Hepatocyte (in vitro differentiated cells): ENCODE results near the gene RNF13. TPM values are rescaled to one million over a fixed set of nuclear protein-coding genes. Genes with fewer than 3 reads are reported as not detected.

Experiments
- DNase-seq: peaks from one replicate; pipeline ENCODE4 v3.0.0-alpha.2; 2016; ENCODE audit warnings: low spot score
- H2AFZ ChIP-seq: fragments of 200-600 bp; sonication (generic); 2 replicates; pipeline ENCODE4 v1.6.0; 2016; ENCODE audit warnings: antibody characterized with exemption, mild to moderate bottlenecking
- H3K27ac ChIP-seq: fragments of 200-600 bp; sonication (generic); 2 replicates; pipeline ENCODE4 v1.5.1; 2016; ENCODE audit warnings: mild to moderate bottlenecking
- H3K27me3 ChIP-seq: fragments of 200-600 bp; sonication (generic); 2 replicates; pipeline ENCODE4 v1.6.1; 2016
- H3K36me3 ChIP-seq: fragments of 200-600 bp; sonication (generic); replicated peaks from 2 replicates; pipeline ENCODE4 v1.5.1; 2016; ENCODE audit warnings: low read depth; ENCODE audit not compliant: insufficient read depth
- H3K4me1 ChIP-seq: fragments of 200-600 bp; sonication (generic); 2 replicates; pipeline ENCODE4 v1.5.1; 2016; ENCODE audit warnings: mild to moderate bottlenecking, moderate library complexity; ENCODE audit not compliant: insufficient read depth
- H3K4me2 ChIP-seq: fragments of 200-600 bp; sonication (generic); 2 replicates; pipeline ENCODE4 v1.6.0; 2016
- H3K4me3 ChIP-seq: fragments of 200-600 bp; sonication (generic); 2 replicates; pipeline ENCODE4 v1.5.1; 2016; ENCODE audit warnings: mild to moderate bottlenecking
- H3K79me2 ChIP-seq: fragments of 200-600 bp; sonication (generic); 2 replicates; pipeline ENCODE4 v1.6.0; 2017; ENCODE audit warnings: mild to moderate bottlenecking
- H3K9me2 ChIP-seq: fragments of 200-600 bp; sonication (generic); replicated peaks from 2 replicates; pipeline ENCODE4 v1.6.0; 2017; ENCODE audit warnings: mild to moderate bottlenecking; ENCODE audit not compliant: insufficient read depth
- H3K9me3 ChIP-seq: fragments of 200-600 bp; sonication (generic); 2 replicates; pipeline ENCODE4 v1.5.1; 2016; ENCODE audit warnings: low read depth, mild to moderate bottlenecking
- H4K20me1 ChIP-seq: fragments of 200-600 bp; sonication (generic); 2 replicates; pipeline ENCODE4 v1.6.0; 2016; ENCODE audit warnings: mild to moderate bottlenecking; ENCODE audit not compliant: insufficient read depth, poor library complexity, severe bottlenecking
- CTCF ChIP-seq: fragments of 200-600 bp; sonication (generic); IDR thresholded peaks from 2 replicates; pipeline ENCODE4 v1.5.1; 2016; ENCODE audit warnings: antibody characterized with exemption, mild to moderate bottlenecking; ENCODE audit not compliant: poor library complexity
- EZH2 ChIP-seq: fragments of 200-600 bp; sonication (generic); IDR thresholded peaks from 2 replicates; pipeline ENCODE4 v1.6.1; 2016; ENCODE audit warnings: antibody characterized with exemption, mild to moderate bottlenecking, borderline replicate concordance
- EZH2phosphoT487 ChIP-seq: fragments of 200-600 bp; sonication (generic); IDR thresholded peaks from one replicate; pipeline ENCODE4 v1.6.1; 2018; ENCODE audit warnings: antibody characterized with exemption, mild to moderate bottlenecking, low read depth, moderate library complexity; ENCODE audit not compliant: unreplicated experiment, severe bottlenecking
- WGBS: methylation state at CpG from one replicate; pipeline ENCODE4 v1.1.6; 2016; ENCODE audit warnings: low lambda C conversion rate; ENCODE audit errors: missing lambda C conversion rate; 5-methylcytosine and 5-hydroxymethylcytosine counted together
- polyA plus RNA-seq: library from polyadenylated mRNA; unstranded; fragments of >200 nt; fragmentation: Nextera tagmentation; extraction: Ambion mirVana; gene quantifications from 2 replicates; pipeline ENCODE4 v1.2.1, GENCODE V29; 2016
- total RNA-seq: library from RNA; depleted of rRNA; stranded (reverse); fragments of >200 nt; gene quantifications from 2 replicates; pipeline ENCODE4 v1.2.3, GENCODE V29; 2014

Gene RNF13
- total and polyA plus RNA-seq, 2 experiments from 2014 or later: 66.1 to 81.0 TPM

- peaks cover 21% of the 10 kb centered on the region for H3K4me1 ChIP-seq
- H3K4me3 ChIP-seq: no peak overlapping the region
- peaks cover 62% of the 10 kb centered on the region for H3K79me2 ChIP-seq
- 91% methylated on average over 1 of the region's 1 CpG for WGBS
- H3K9me2 ChIP-seq: no peaks in the 10 kb centered on the region
- no peak overlapping the region for H3K27ac ChIP-seq
- no peaks in the 10 kb centered on the region for H3K36me3 ChIP-seq
- DNase-seq: no peak
- TF ChIP-seq EZH2 (no peak), CTCF (no peak), EZH2phosphoT487 (no peak)
- H3K9me3 ChIP-seq: no peaks in the 10 kb centered on the region
- no peaks in the 10 kb centered on the region for H3K27me3 ChIP-seq
- H3K4me2 ChIP-seq: peak overlapping the region; percentile 86
- H4K20me1 ChIP-seq: peaks cover 30% of the 10 kb centered on the region
- no peak overlapping the region for H2AFZ ChIP-seq
Measured at GRCh38 chr3:149815321-149815720, 2.3 kb downstream of the RNF13 start.

GRCh38 chr3:149815728-149816127 is 2.7 kb downstream of the RNF13 start:
- Histone ChIP-seq H3K27me3 (no peaks in the 10 kb centered on the region), H3K9me2 (no peaks in the 10 kb centered on the region), H3K9me3 (no peaks in the 10 kb centered on the region), H3K4me1 (peaks cover 21% of the 10 kb centered on the region), H3K4me2 (peak overlapping the region; percentile 86), H2AFZ (no peak overlapping the region), H3K79me2 (peaks cover 66% of the 10 kb centered on the region), H3K4me3 (no peak overlapping the region), H4K20me1 (peaks cover 30% of the 10 kb centered on the region), H3K27ac (no peak overlapping the region), H3K36me3 (no peaks in the 10 kb centered on the region)
- TF ChIP-seq EZH2 (no peak), EZH2phosphoT487 (no peak), CTCF (no peak)
- WGBS: 92% methylated on average over 3 of the region's 3 CpGs
- no peak for DNase-seq

GRCh38 chr3:149816311-149816710 is 3.3 kb downstream of the RNF13 start:
- no peaks in the 10 kb centered on the region for H3K36me3 ChIP-seq
- TF ChIP-seq CTCF (no peak), EZH2phosphoT487 (no peak), EZH2 (no peak)
- no peaks in the 10 kb centered on the region for H3K9me2 ChIP-seq
- H3K9me3 ChIP-seq: no peaks in the 10 kb centered on the region
- H3K4me3 ChIP-seq: no peak overlapping the region
- H3K79me2 ChIP-seq: peaks cover 72% of the 10 kb centered on the region
- peaks cover 21% of the 10 kb centered on the region for H3K4me1 ChIP-seq
- H3K4me2 ChIP-seq: no peak overlapping the region
- no peak overlapping the region for H3K27ac ChIP-seq
- peaks cover 30% of the 10 kb centered on the region for H4K20me1 ChIP-seq
- H2AFZ ChIP-seq: no peak overlapping the region
- no peaks in the 10 kb centered on the region for H3K27me3 ChIP-seq
- 78% methylated on average over 3 of the region's 3 CpGs for WGBS
- DNase-seq: no peak

GRCh38 chr3:149816986-149817385 is 4.0 kb downstream of the RNF13 start:
- no peaks in the 10 kb centered on the region for H3K9me2 ChIP-seq
- no peaks in the 10 kb centered on the region for H3K27me3 ChIP-seq
- peaks cover 35% of the 10 kb centered on the region for H4K20me1 ChIP-seq
- no peak for TF ChIP-seq EZH2
- TF ChIP-seq EZH2phosphoT487: no peak
- TF ChIP-seq CTCF: no peak
- H2AFZ ChIP-seq: no peak overlapping the region
- DNase-seq: no peak
- H3K79me2 ChIP-seq: peaks cover 79% of the 10 kb centered on the region
- H3K27ac ChIP-seq: no peak overlapping the region
- H3K4me2 ChIP-seq: no peak overlapping the region
- no peaks in the 10 kb centered on the region for H3K9me3 ChIP-seq
- WGBS: 78% methylated on average over 2 of the region's 2 CpGs
- H3K4me3 ChIP-seq: no peak overlapping the region
- H3K4me1 ChIP-seq: peaks cover 19% of the 10 kb centered on the region
- H3K36me3 ChIP-seq: no peaks in the 10 kb centered on the region
